ENCODE measurements around the gene PCDH15. TPM values are rescaled to one million over a fixed set of nuclear protein-coding genes. Genes with fewer than 3 reads are reported as not detected.

PCDH15 gene
- total RNA-seq, 1 donor from 2014 or later = 26.3 TPM

- peaks cover 28% of the 10 kb centered on the region for H3K4me1 Mint-ChIP-seq
- H3K36me3 Mint-ChIP-seq = peaks cover 3% of the 10 kb centered on the region
- no peaks in the 10 kb centered on the region for H3K27me3 Mint-ChIP-seq (ENCODE audit: low read depth)
- no peak overlapping the region for H3K4me3 Mint-ChIP-seq
- H3K27ac Mint-ChIP-seq = no peak overlapping the region
- TF ChIP-seq CTCF (IDR thresholded peaks at IDR 0.05; ENCODE audit: unreplicated experiment) = no peak
- H3K9me3 Mint-ChIP-seq = no peaks in the 10 kb centered on the region
- no peak for DNase-seq (ENCODE audit: low spot score in 2 of 2, unreplicated experiment in 2 of 2)
Observed at GRCh38 chr10:54368984-54369383, 432.0 kb downstream of the PCDH15 start.

GRCh38 chr10:54363390-54363789, 437.6 kb downstream of the PCDH15 start:
- no peaks in the 10 kb centered on the region for H3K27me3 Mint-ChIP-seq (ENCODE audit: low read depth)
- no peak for DNase-seq (ENCODE audit: low spot score in 2 of 2, unreplicated experiment in 2 of 2)
- peaks cover 15% of the 10 kb centered on the region for H3K4me1 Mint-ChIP-seq
- TF ChIP-seq CTCF (IDR thresholded peaks at IDR 0.05; ENCODE audit: unreplicated experiment) = no peak
- H3K4me3 Mint-ChIP-seq = no peak overlapping the region
- peaks cover 7% of the 10 kb centered on the region for H3K36me3 Mint-ChIP-seq
- H3K9me3 Mint-ChIP-seq = peaks cover 8% of the 10 kb centered on the region
- H3K27ac Mint-ChIP-seq = no peak overlapping the region

GRCh38 chr10:54342058-54342457, 459.0 kb downstream of the PCDH15 start:
- peaks cover 25% of the 10 kb centered on the region for H3K36me3 Mint-ChIP-seq
- H3K27ac Mint-ChIP-seq = no peak overlapping the region

GRCh38 chr10:54335296-54335695, 465.7 kb downstream of the PCDH15 start:
- Mint-ChIP-seq H3K27ac (no peak overlapping the region), H3K27me3 (ENCODE audit: low read depth) (no peaks in the 10 kb centered on the region), H3K36me3 (peaks cover 10% of the 10 kb centered on the region), H3K4me3 (no peak overlapping the region), H3K9me3 (peaks cover 15% of the 10 kb centered on the region), H3K4me1 (peaks cover 21% of the 10 kb centered on the region)
- no peak for TF ChIP-seq CTCF (IDR thresholded peaks at IDR 0.05; ENCODE audit: unreplicated experiment)
- no peak for DNase-seq (ENCODE audit: low spot score in 2 of 2, unreplicated experiment in 2 of 2)

More at GRCh38 chr10:54342058-54342457, 459.0 kb downstream of the PCDH15 start:
- Mint-ChIP-seq H3K4me1 (peaks cover 21% of the 10 kb centered on the region), H3K27me3 (ENCODE audit: low read depth) (no peaks in the 10 kb centered on the region), H3K4me3 (no peak overlapping the region), H3K9me3 (peaks cover 33% of the 10 kb centered on the region)
- no peak for TF ChIP-seq CTCF (IDR thresholded peaks at IDR 0.05; ENCODE audit: unreplicated experiment)
- no peak for DNase-seq (ENCODE audit: low spot score in 2 of 2, unreplicated experiment in 2 of 2)

GRCh38 chr10:54319341-54319740, 481.7 kb downstream of the PCDH15 start:
- DNase-seq (ENCODE audit: low spot score in 2 of 2, unreplicated experiment in 2 of 2) = no peak
- H3K27ac Mint-ChIP-seq = no peak overlapping the region

More at GRCh38 chr10:54319341-54319740, 481.7 kb downstream of the PCDH15 start:
- peaks cover 12% of the 10 kb centered on the region for H3K9me3 Mint-ChIP-seq
- no peak overlapping the region for H3K4me3 Mint-ChIP-seq
- TF ChIP-seq CTCF (IDR thresholded peaks at IDR 0.05; ENCODE audit: unreplicated experiment) = no peak
- peaks cover 3% of the 10 kb centered on the region for H3K4me1 Mint-ChIP-seq
- H3K27me3 Mint-ChIP-seq (ENCODE audit: low read depth) = no peaks in the 10 kb centered on the region
- H3K36me3 Mint-ChIP-seq = peaks cover 3% of the 10 kb centered on the region
